H1 (cell line): ENCODE results near the gene HS2ST1.

ENCODE experiments used
- CTCF ChIP-seq, 3 experiments: IDR thresholded peaks; 1 replicate in 2 of 3; 2 replicates in 1 of 3; pipeline versions ENCODE4 v1.5.1 to v1.6.1; 2011; ENCODE audit warnings: low read length in 3 of 3, mild to moderate bottlenecking in 3 of 3, inconsistent platforms in 2 of 3, low read depth in 1 of 3, moderate library complexity in 1 of 3; ENCODE audit not compliant: insufficient read depth in 1 of 3; ENCODE audit errors: control extremely low read depth in 1 of 3
- EP300 ChIP-seq, 2 experiments: IDR thresholded peaks; 1 replicate in 1 of 2; 2 replicates in 1 of 2; pipeline ENCODE4 v1.6.1; 2011 to 2012; ENCODE audit warnings: low read depth in 2 of 2, low read length in 2 of 2, mild to moderate bottlenecking in 2 of 2, borderline replicate concordance in 1 of 2, inconsistent platforms in 1 of 2, moderate library complexity in 1 of 2
- EZH2 ChIP-seq: fragments of 200-600 bp; sonication (generic); IDR thresholded peaks from 2 replicates; pipeline ENCODE4 v1.7.1; 2012; ENCODE audit warnings: low read depth, mild to moderate bottlenecking, moderate library complexity, low read length, inconsistent platforms; ENCODE audit not compliant: severe bottlenecking
- HDAC2 ChIP-seq, 2 experiments: fragments of 300-600 bp in 1 of 2; sonication (generic) in 1 of 2; IDR thresholded peaks; 2 replicates each; pipeline ENCODE4 v1.6.1; 2011 to 2012; ENCODE audit warnings: low read depth in 2 of 2, low read length in 2 of 2, mild to moderate bottlenecking in 2 of 2, moderate library complexity in 2 of 2, borderline replicate concordance in 1 of 2, inconsistent platforms in 1 of 2
- MAX ChIP-seq: IDR thresholded peaks from 2 replicates; pipeline ENCODE4 v1.6.1; 2012; ENCODE audit warnings: inconsistent platforms
- POLR2A ChIP-seq, 2 experiments: IDR thresholded peaks; 1 replicate in 1 of 2; 2 replicates in 1 of 2; pipeline ENCODE4 v1.6.1; 2011; ENCODE audit warnings: low read depth in 2 of 2, low read length in 2 of 2, mild to moderate bottlenecking in 2 of 2; ENCODE audit errors: control extremely low read depth in 1 of 2
- POLR2AphosphoS5 ChIP-seq: IDR thresholded peaks from 2 replicates; pipeline ENCODE4 v1.6.1; 2011; ENCODE audit warnings: low read depth, low read length
- SRF ChIP-seq: IDR thresholded peaks from 2 replicates; pipeline ENCODE4 v1.6.1; 2011; ENCODE audit warnings: mild to moderate bottlenecking, low read depth, low read length, moderate library complexity
- TAF1 ChIP-seq: IDR thresholded peaks from 2 replicates; pipeline ENCODE4 v1.6.1; 2011; ENCODE audit warnings: mild to moderate bottlenecking, low read depth, low read length

- TF ChIP-seq MAX = no peak
- no peak for TF ChIP-seq CTCF (IDR thresholded peaks at IDR 0.05; ENCODE audit: control extremely low read depth in 1 of 3, insufficient read depth in 1 of 3, low read depth in 1 of 3, low read length in 3 of 3)
- TF ChIP-seq EZH2 = no peak
- no peak for TF ChIP-seq POLR2AphosphoS5
- no peak for TF ChIP-seq HDAC2 (IDR thresholded peaks at IDR 0.05; ENCODE audit: borderline replicate concordance in 1 of 2, low read depth in 2 of 2, low read length in 2 of 2)
- TF ChIP-seq POLR2A (IDR thresholded peaks at IDR 0.05; ENCODE audit: control extremely low read depth in 1 of 2, low read depth in 2 of 2, low read length in 2 of 2) = no peak
- no peak for TF ChIP-seq EP300 (IDR thresholded peaks at IDR 0.05; ENCODE audit: borderline replicate concordance in 1 of 2, low read depth in 2 of 2, low read length in 2 of 2)
- TF ChIP-seq TAF1 = no peak
- no peak for TF ChIP-seq SRF
These were observed 179.8 kb downstream of the HS2ST1 start for GRCh38 chr1:87094238-87094637.
